K562 (cell line): ENCODE data around the gene SHISAL2A. TPM values are rescaled to one million over a fixed set of nuclear protein-coding genes. Genes with fewer than 3 reads are reported as not detected.

Source experiments
- ATAC-seq: fragments of 200-7000 bp; cut with Tn5 transposase; 3 replicates; pipeline ENCODE4 v1.9.1; 2020; ENCODE audit warnings: moderate library complexity
- BruUV-seq: library from RNA; stranded (reverse); fragments of 400-500 nt; replicated peaks from 2 replicates; lab custom pipeline; 2021; lab: Mats Ljungman, UMichigan
- CTCF ChIA-PET: fragments of 300-600 bp; formaldehyde crosslinking; extraction: SDS; loops from one replicate; lab custom pipeline; 2021; ENCODE audit warnings: low intra/inter-chr PET ratio; lab: Yijun Ruan, JAX
- POLR2A ChIA-PET: fragments of 300-600, 350-650 bp; sonication (Branson Sonifier 250); formaldehyde crosslinking; extraction: SDS; loops from one replicate; lab custom pipeline; 2021; ENCODE audit warnings: antibody characterized with exemption, inconsistent platforms; lab: Yijun Ruan, JAX
- DNase-seq, 4 experiments: peaks; one replicate each; pipeline versions ENCODE4 v3.0.0 to v3.0.0-alpha.2; 2011 to 2018; ENCODE audit warnings: low spot score in 3 of 4, mixed read lengths in 3 of 4; ENCODE audit errors: extremely low read depth in 1 of 4
- FAIRE-seq: peaks from 2 replicates; lab custom pipeline; 2011; peaks lifted over from hg19 to GRCh38; lab: Jason Lieb, UNC
- H2AFZ ChIP-seq: 2 replicates; pipeline ENCODE4 v1.6.0; 2011; ENCODE audit warnings: low read depth, low read length, control low read depth, inconsistent platforms
- H3K27ac ChIP-seq: fragments of 200-600 bp; 3 replicates; pipeline ENCODE4 v1.8.0; 2011; ENCODE audit warnings: low read depth, mild to moderate bottlenecking, control low read depth, inconsistent platforms, low read length, moderate library complexity, mixed read lengths; ENCODE audit errors: extremely low read depth
- H3K27me3 ChIP-seq, 2 experiments: fragments of 300-600 bp in 1 of 2; 2 replicates in 1 of 2; 3 replicates in 1 of 2; pipeline versions ENCODE4 v1.6.0 to v1.8.0; 2011; ENCODE audit warnings: inconsistent platforms in 2 of 2, low read length in 2 of 2, mild to moderate bottlenecking in 1 of 2, mixed read lengths in 1 of 2, moderate library complexity in 1 of 2; ENCODE audit not compliant: control insufficient read depth in 2 of 2, insufficient read depth in 2 of 2
- H3K36me3 ChIP-seq: fragments of 300-600 bp; 3 replicates; pipeline ENCODE4 v1.8.0; 2011; ENCODE audit warnings: mild to moderate bottlenecking, low read length, inconsistent platforms; ENCODE audit not compliant: control insufficient read depth, insufficient read depth
- H3K4me1 ChIP-seq, 2 experiments: fragments of 200-600 bp in 1 of 2; replicated peaks in 1 of 2; 2 replicates in 1 of 2; 3 replicates in 1 of 2; pipeline versions ENCODE4 v1.5.1 to v1.8.0; 2011; ENCODE audit warnings: inconsistent platforms in 2 of 2, low read length in 2 of 2, mild to moderate bottlenecking in 1 of 2, mixed read lengths in 1 of 2, moderate library complexity in 1 of 2; ENCODE audit not compliant: control insufficient read depth in 2 of 2, insufficient read depth in 2 of 2
- H3K4me2 ChIP-seq: 2 replicates; pipeline ENCODE4 v1.6.1; 2011; ENCODE audit warnings: low read length, control low read depth, inconsistent platforms, mixed read lengths; ENCODE audit not compliant: insufficient read depth
- H3K4me3 ChIP-seq: fragments of 200-600 bp; sonication (generic), shearing (Covaris generic); 2 replicates; pipeline ENCODE4 v1.5.1; 2016; ENCODE audit warnings: control low read depth, inconsistent platforms
- H3K79me2 ChIP-seq: fragments of 200-600 bp; 3 replicates; pipeline ENCODE4 v1.8.0; 2011; ENCODE audit warnings: low read length, inconsistent platforms; ENCODE audit not compliant: control insufficient read depth, insufficient read depth
- H3K9ac ChIP-seq, 2 experiments: 2 replicates each; pipeline versions ENCODE4 v1.6.0 to v1.6.1; 2011; ENCODE audit warnings: low read depth in 2 of 2, low read length in 2 of 2, control low read depth in 1 of 2, inconsistent platforms in 1 of 2, mild to moderate bottlenecking in 1 of 2, mixed read lengths in 1 of 2; ENCODE audit not compliant: insufficient read depth in 1 of 2
- H3K9me1 ChIP-seq: one replicate; pipeline ENCODE4 v1.6.0; 2011; ENCODE audit warnings: inconsistent platforms, mild to moderate bottlenecking, low read length, moderate library complexity; ENCODE audit not compliant: control insufficient read depth, insufficient read depth
- H3K9me3 ChIP-seq: replicated peaks from 2 replicates; pipeline ENCODE4 v1.5.1; 2011; ENCODE audit warnings: low read depth, low read length, inconsistent platforms; ENCODE audit not compliant: control insufficient read depth, insufficient read depth
- H4K20me1 ChIP-seq: replicated peaks from 2 replicates; pipeline ENCODE4 v1.6.1; 2011; ENCODE audit warnings: low read length, inconsistent platforms, mixed read lengths; ENCODE audit not compliant: control insufficient read depth, insufficient read depth
- BRF2 ChIP-seq: IDR thresholded peaks from 3 replicates; pipeline ENCODE4 v1.6.1; 2011; ENCODE audit warnings: borderline replicate concordance, mild to moderate bottlenecking; ENCODE audit not compliant: insufficient read length, insufficient read depth
- CBX1 ChIP-seq: sonication (generic); IDR thresholded peaks from 2 replicates; pipeline ENCODE4 v1.6.1; 2016; ENCODE audit warnings: antibody characterized with exemption, low read depth, mild to moderate bottlenecking
- FOXM1 ChIP-seq, 2 experiments: fragments of 450-650 bp in 1 of 2; sonication (generic) in 1 of 2; formaldehyde crosslinking in 1 of 2; IDR thresholded peaks; 2 replicates each; pipeline versions ENCODE4 v1.6.1 to v1.9.0; 2017 to 2022; ENCODE audit warnings: low read depth in 2 of 2, mild to moderate bottlenecking in 2 of 2, missing genetic modification reagents in 1 of 2, moderate library complexity in 1 of 2
- RFX1 ChIP-seq: fragments of 450-650 bp; IDR thresholded peaks from 2 replicates; pipeline ENCODE4 v1.6.1; 2016; ENCODE audit warnings: mild to moderate bottlenecking, moderate library complexity
- SIN3A ChIP-seq, 2 experiments: fragments of 150-350 bp in 1 of 2; IDR thresholded peaks; 2 replicates each; pipeline ENCODE4 v1.6.1; 2011 to 2016; ENCODE audit warnings: borderline replicate concordance in 2 of 2, low read depth in 2 of 2, low read length in 2 of 2, mild to moderate bottlenecking in 2 of 2, moderate library complexity in 2 of 2; ENCODE audit not compliant: control insufficient read depth in 1 of 2
- TCF7 ChIP-seq: sonication (generic); IDR thresholded peaks from 2 replicates; pipeline ENCODE4 v1.6.1; 2016; ENCODE audit warnings: antibody characterized with exemption, borderline replicate concordance
- ZNF133 ChIP-seq: fragments of 250-450 bp; sonication (Bioruptor Pico); IDR thresholded peaks from 2 replicates; pipeline ENCODE4 v1.4.0; 2020; ENCODE audit warnings: mild to moderate bottlenecking
- ZNF583 ChIP-seq: fragments of 250-450 bp; sonication (Bioruptor Pico); IDR thresholded peaks from 2 replicates; pipeline ENCODE4 v1.4.0; 2020
- WGBS: fragments of 100-300 bp; shearing (Covaris generic); methylation state at CpG from one replicate; pipeline ENCODE4 v1.1.6; 2016; ENCODE audit warnings: low coverage, mixed read lengths; ENCODE audit not compliant: insufficient coverage; ENCODE audit errors: missing lambda C conversion rate; 5-methylcytosine and 5-hydroxymethylcytosine counted together
- in situ Hi-C: fragments of 300-500 bp; cut with MboI; formaldehyde crosslinking; loops from 4 replicates; pipeline ENCODE4 v1.15.0; 2018; ENCODE audit warnings: inconsistent platforms, mixed read lengths
- intact Hi-C: fragments of 100-400 bp; cut with micrococcal nuclease; formaldehyde crosslinking; loops from 2 replicates; pipeline ENCODE4 v1.14.2; 2022
- polyA plus RNA-seq, 8 experiments: library from polyadenylated mRNA; depleted of rRNA in 4 of 8; stranded (reverse) in 5 of 8; unstranded in 3 of 8; fragments of >200 nt; fragmentation: Nextera tagmentation in 2 of 8; fragmentation: Illumina TruSeq in 1 of 8; extraction: Ambion mirVana in 2 of 8; extraction: Trizol in 1 of 8; gene quantifications; 2 replicates each; pipeline versions ENCODE4 v1.2.1 to v1.2.3, GENCODE V29; 2011 to 2014; ENCODE audit warnings: inconsistent platforms in 1 of 8, missing spikeins in 1 of 8
- total RNA-seq, 7 experiments: library from RNA; depleted of rRNA in 6 of 7; stranded (reverse); fragments of >200 nt in 6 of 7; fragmentation: Illumina TruSeq in 2 of 7; extraction: Trizol in 2 of 7; gene quantifications; 2 replicates each; pipeline versions ENCODE4 v1.2.1 to v1.2.3, GENCODE V29; 2011 to 2021; ENCODE audit warnings: low replicate concordance in 1 of 7

Gene SHISAL2A
- total and polyA plus RNA-seq, 9 of the 15 experiments (the other 6 are each of a cell fraction or from before 2014, with no cell fraction given), result 0.11 TPM; not detected in 8

- Histone ChIP-seq H2AFZ (no peak overlapping the region), H3K4me2 (peak overlapping the region; percentile 1; the same call in 1 of the 2 replicates), H3K9me1 (no peaks in the 10 kb centered on the region), H3K27ac (no peak overlapping the region), H3K4me3 (no peak overlapping the region), H3K4me1 (peaks cover 7 to 9% of the 10 kb centered on the region in 2 experiments; a peak in 4 of 5 replicates), H3K79me2 (peaks cover 75% of the 10 kb centered on the region), H3K9me3 (peaks cover 1% of the 10 kb centered on the region; the same call in 1 of the 2 replicates), H3K9ac (peak overlapping the region in 1 of 2 experiments; percentile 0; a peak in 1 of 4 replicates), H3K27me3 (no peaks in the 10 kb centered on the region), H4K20me1 (no peaks in the 10 kb centered on the region), H3K36me3 (peaks cover 53% of the 10 kb centered on the region)
- in situ Hi-C loops (loop anchor here (25.0 kb wide), 1 partner anchor 558 kb away; the partner anchor contains the start of gene ZFYVE9), intact Hi-C loops (loop anchor here (5.0 kb wide), 1 partner anchor 147 kb away; the partner anchor contains the start of gene ZYG11A)
- FAIRE-seq (no peak), DNase-seq (no peak), ATAC-seq (no peak)
- ChIA-PET CTCF (interaction anchor here (0.7 kb wide), 1 partner anchor 11 kb away, joined by 3 read pairs; no protein-coding TSS in a partner anchor), POLR2A (no interaction called here)
- no peak for TF ChIP-seq BRF2
- no peak for TF ChIP-seq TCF7
- TF ChIP-seq ZNF133 (CRISPR knock-in tag), result no peak
- no peak for TF ChIP-seq FOXM1 (IDR thresholded peaks at IDR 0.05; ENCODE audit: low read depth)
- no peak for TF ChIP-seq FOXM1 (CRISPR knock-in tag; IDR thresholded peaks at IDR 0.05; ENCODE audit: low read depth)
- no peak for TF ChIP-seq ZNF583 (CRISPR knock-in tag)
- 0 out of 4 replicates have a peak, but pooled peaks of 1 of the 2 experiments have one; percentile 22 for TF ChIP-seq SIN3A (IDR thresholded peaks at IDR 0.05; ENCODE audit: borderline replicate concordance in 2 of 2, control insufficient read depth in 1 of 2, low read depth in 2 of 2, low read length in 2 of 2)
- TF ChIP-seq CBX1, result no peak
- peak; percentile 59 for TF ChIP-seq RFX1
- BruUV-seq, result TSS peak; percentile 41
- 96% methylated on average over 7 of the region's 7 CpGs for WGBS
These were observed 62.7 kb downstream of the SHISAL2A start for GRCh38 chr1:52695627-52696026.
